Measurements from ENCODE around the gene KCNE4. TPM values are rescaled to one million over a fixed set of nuclear protein-coding genes. Genes with fewer than 3 reads are reported as not detected.

The KCNE4 gene
- total RNA-seq, 4 donors from 2014 or later: 2.0 to 6.1 (median 3.3) TPM

DNA sequence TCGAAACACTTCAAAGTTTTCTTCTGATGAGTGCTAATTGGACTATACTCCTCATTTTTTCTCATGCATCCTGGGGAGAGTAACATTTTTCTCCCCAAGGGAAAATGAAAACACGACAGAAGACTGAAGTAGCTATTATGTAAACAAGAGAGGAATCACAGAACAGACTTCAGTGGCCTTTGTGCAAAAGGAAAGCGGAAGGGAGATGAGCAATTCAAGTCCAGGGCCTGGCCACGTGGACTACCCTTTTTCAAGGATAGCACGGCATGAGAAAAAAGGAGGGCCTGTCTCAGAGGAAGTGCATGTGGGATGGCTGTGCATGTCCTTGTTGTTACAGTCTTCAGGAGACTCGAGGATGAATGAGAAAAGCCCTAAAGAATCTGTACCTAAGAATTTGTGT lies 43.8 kb upstream of the KCNE4 start:
- no peak for TF ChIP-seq CTCF (IDR thresholded peaks at IDR 0.05 in 4 of 5, conservative IDR thresholded peaks at IDR 0.05 in 1 of 5)
- no peak for TF ChIP-seq POLR2A (IDR thresholded peaks at IDR 0.05)
- intact Hi-C loops (cut with DNase I; ENCODE audit: low total_unique reads) (no loop called here), in situ Hi-C loops (cut with MboI; ENCODE audit: low sequenced_read_pairs in 4 of 4) (no loop called here)
- Histone ChIP-seq H3K27me3 (no peaks in the 10 kb centered on the region), H3K36me3 (no peaks in the 10 kb centered on the region), H3K4me3 (no peak overlapping the region), H3K9me3 (no peaks in the 10 kb centered on the region), H3K27ac (peak overlapping the region in 2 of 4 donors; percentile 27 to 29), H3K4me1 (no peaks in the 10 kb centered on the region)
- DNase-seq (no peak), ATAC-seq (peak in 1 of 2 donors; percentile 19)

GRCh38 chr2:223008956-223009355 lies 43.0 kb upstream of the KCNE4 start:
- ATAC-seq (no peak), DNase-seq (no peak)
- in situ Hi-C loops (cut with MboI; ENCODE audit: low sequenced_read_pairs in 4 of 4): no loop called here
- intact Hi-C loops (cut with DNase I; ENCODE audit: low total_unique reads): no loop called here
- no peak overlapping the region for H3K27ac ChIP-seq
- TF ChIP-seq POLR2A (IDR thresholded peaks at IDR 0.05) (no peak), CTCF (IDR thresholded peaks at IDR 0.05 in 4 of 5, conservative IDR thresholded peaks at IDR 0.05 in 1 of 5) (no peak)
- no peak overlapping the region for H3K4me3 ChIP-seq
- no peaks in the 10 kb centered on the region for H3K27me3 ChIP-seq
- no peaks in the 10 kb centered on the region for H3K4me1 ChIP-seq
- no peaks in the 10 kb centered on the region for H3K36me3 ChIP-seq
- H3K9me3 ChIP-seq: no peaks in the 10 kb centered on the region

GRCh38 chr2:223010641-223011040 lies 41.3 kb upstream of the KCNE4 start:
- H3K4me3 ChIP-seq: no peak overlapping the region
- intact Hi-C loops (cut with DNase I; ENCODE audit: low total_unique reads) (no loop called here), in situ Hi-C loops (cut with MboI; ENCODE audit: low sequenced_read_pairs in 4 of 4) (no loop called here)
- H3K27me3 ChIP-seq: no peaks in the 10 kb centered on the region
- H3K4me1 ChIP-seq: no peaks in the 10 kb centered on the region
- DNase-seq: no peak
- TF ChIP-seq CTCF (IDR thresholded peaks at IDR 0.05 in 4 of 5, conservative IDR thresholded peaks at IDR 0.05 in 1 of 5): no peak
- TF ChIP-seq POLR2A (IDR thresholded peaks at IDR 0.05): no peak
- no peak overlapping the region for H3K27ac ChIP-seq
- no peaks in the 10 kb centered on the region for H3K9me3 ChIP-seq
- H3K36me3 ChIP-seq: no peaks in the 10 kb centered on the region
- ATAC-seq: no peak

DNA sequence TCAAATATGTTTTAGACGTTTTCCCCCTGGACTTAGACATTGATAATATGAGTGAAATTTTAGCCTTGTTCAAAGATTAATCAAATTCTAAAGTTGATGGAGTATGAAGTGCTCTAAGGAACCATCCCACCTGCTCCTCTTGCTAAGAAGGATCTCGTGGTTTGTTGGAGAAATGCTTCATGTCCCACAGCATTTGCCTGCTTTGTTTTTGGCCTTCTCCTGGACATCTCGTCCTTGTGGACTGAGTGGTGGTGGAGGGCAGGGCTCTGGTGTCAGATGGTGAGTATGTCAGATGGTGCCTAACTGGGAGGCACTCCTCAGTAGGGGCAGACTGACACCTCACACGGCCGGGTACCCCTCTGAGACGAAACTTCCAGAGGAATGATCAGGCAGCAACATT lies 39.7 kb upstream of the KCNE4 start:
- Histone ChIP-seq H3K4me3 (no peak overlapping the region), H3K4me1 (no peaks in the 10 kb centered on the region), H3K36me3 (no peaks in the 10 kb centered on the region), H3K27me3 (no peaks in the 10 kb centered on the region), H3K27ac (no peak overlapping the region), H3K9me3 (no peaks in the 10 kb centered on the region)
- no peak for DNase-seq
- TF ChIP-seq POLR2A (IDR thresholded peaks at IDR 0.05): no peak
- TF ChIP-seq CTCF (IDR thresholded peaks at IDR 0.05 in 4 of 5, conservative IDR thresholded peaks at IDR 0.05 in 1 of 5): no peak
- ATAC-seq: no peak
- in situ Hi-C loops (cut with MboI; ENCODE audit: low sequenced_read_pairs in 4 of 4): no loop called here
- intact Hi-C loops (cut with DNase I; ENCODE audit: low total_unique reads): no loop called here

DNA sequence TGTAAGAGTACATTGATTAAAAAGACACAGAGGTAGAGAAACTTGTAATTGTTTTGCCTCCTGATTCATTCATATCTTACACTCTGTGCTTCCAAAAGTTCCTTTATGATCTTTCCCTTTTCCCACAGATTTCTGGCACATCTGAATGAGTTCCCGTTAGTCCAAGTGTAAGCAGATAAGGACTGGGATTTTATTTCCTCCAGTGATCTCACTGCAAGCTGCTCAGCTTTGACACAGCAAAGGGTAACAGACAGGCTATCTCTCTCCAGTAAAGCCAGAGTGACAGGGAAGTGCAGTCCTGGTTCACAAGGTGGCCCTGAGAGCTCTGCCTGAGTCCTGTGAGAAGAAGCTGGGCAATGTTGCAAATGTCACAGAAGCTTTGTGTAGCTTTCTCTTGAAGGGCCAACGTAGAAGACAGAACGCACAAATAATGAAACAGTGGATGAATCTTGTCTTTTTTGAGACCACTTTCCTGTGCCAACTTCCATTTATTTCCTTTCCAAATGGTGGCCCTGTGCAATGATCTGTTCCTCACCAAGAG lies 32.5 kb upstream of the KCNE4 start:
- intact Hi-C loops (cut with DNase I; ENCODE audit: low total_unique reads): no loop called here
- Histone ChIP-seq H3K4me1 (no peaks in the 10 kb centered on the region), H3K27ac (no peak overlapping the region), H3K27me3 (no peaks in the 10 kb centered on the region), H3K4me3 (no peak overlapping the region), H3K36me3 (no peaks in the 10 kb centered on the region), H3K9me3 (no peaks in the 10 kb centered on the region)
- ATAC-seq (no peak), DNase-seq (no peak)
- TF ChIP-seq CTCF (IDR thresholded peaks at IDR 0.05 in 4 of 5, conservative IDR thresholded peaks at IDR 0.05 in 1 of 5): no peak
- no peak for TF ChIP-seq POLR2A (IDR thresholded peaks at IDR 0.05)
- in situ Hi-C loops (cut with MboI; ENCODE audit: low sequenced_read_pairs in 4 of 4): no loop called here
